H9 (cell line): Measurements from ENCODE around the gene PROKR1. TPM values are rescaled to one million over a fixed set of nuclear protein-coding genes. Genes with fewer than 3 reads are reported as not detected.
A peak's percentile ranks its signal among the peaks of the same experiment; 100 is the strongest.

Experiments
- DNase-seq: peaks from one replicate; pipeline ENCODE4 v3.0.0-alpha.2; 2017
- H2AFZ ChIP-seq: one replicate; pipeline ENCODE4 v1.6.1; 2013; ENCODE audit warnings: mild to moderate bottlenecking, low read length, control low read depth, moderate library complexity
- H2AK5ac ChIP-seq: 2 replicates; pipeline ENCODE4 v1.6.1; 2013; ENCODE audit warnings: low read length, control low read depth, mixed read lengths; ENCODE audit not compliant: insufficient read length
- H2BK120ac ChIP-seq: one replicate; pipeline ENCODE4 v1.6.1; 2013; ENCODE audit warnings: low read depth, mild to moderate bottlenecking, low read length, control low read depth, inconsistent platforms; ENCODE audit not compliant: poor library complexity, severe bottlenecking
- H2BK12ac ChIP-seq: 2 replicates; pipeline ENCODE4 v1.6.1; 2013; ENCODE audit warnings: low read length, control low read depth, mixed read lengths, low read depth; ENCODE audit not compliant: insufficient read length
- H2BK15ac ChIP-seq: 2 replicates; pipeline ENCODE4 v1.6.1; 2013; ENCODE audit warnings: low read depth, low read length, control low read depth
- H2BK20ac ChIP-seq: one replicate; pipeline ENCODE4 v1.6.1; 2013; ENCODE audit warnings: low read depth, mild to moderate bottlenecking, low read length, control low read depth, inconsistent platforms; ENCODE audit not compliant: poor library complexity, severe bottlenecking
- H2BK5ac ChIP-seq: 2 replicates; pipeline ENCODE4 v1.6.1; 2013; ENCODE audit warnings: low read length, control low read depth, mixed read lengths; ENCODE audit not compliant: insufficient read length
- H3K14ac ChIP-seq: 2 replicates; pipeline ENCODE4 v1.6.1; 2013; ENCODE audit warnings: low read length, control low read depth; ENCODE audit not compliant: insufficient read depth
- H3K18ac ChIP-seq: 2 replicates; pipeline ENCODE4 v1.6.1; 2013; ENCODE audit warnings: low read depth, mild to moderate bottlenecking, mixed read lengths, low read length, control low read depth; ENCODE audit not compliant: insufficient read length
- H3K23ac ChIP-seq: 2 replicates; pipeline ENCODE4 v1.6.1; 2013; ENCODE audit warnings: low read length, control low read depth, mixed read lengths, low read depth; ENCODE audit not compliant: insufficient read length
- H3K23me2 ChIP-seq: 2 replicates; pipeline ENCODE4 v1.6.1; 2013; ENCODE audit warnings: low read depth, mild to moderate bottlenecking, mixed read lengths, low read length, control low read depth; ENCODE audit not compliant: insufficient read length, poor library complexity, severe bottlenecking
- H3K27ac ChIP-seq: 2 replicates; pipeline ENCODE4 v1.5.1; 2013; ENCODE audit warnings: low read length, control low read depth, mixed read lengths, low read depth; ENCODE audit not compliant: insufficient read length
- H3K27me3 ChIP-seq: 2 replicates; pipeline ENCODE4 v1.6.1; 2013; ENCODE audit warnings: low read length, control low read depth, inconsistent platforms; ENCODE audit not compliant: insufficient read depth
- H3K4ac ChIP-seq: 2 replicates; pipeline ENCODE4 v1.6.1; 2013; ENCODE audit warnings: low read depth, mild to moderate bottlenecking, control low read depth, inconsistent platforms, low read length, moderate library complexity
- H3K4me1 ChIP-seq: 2 replicates; pipeline ENCODE4 v1.6.1; 2013; ENCODE audit warnings: low read length, control low read depth, inconsistent platforms; ENCODE audit not compliant: insufficient read depth
- H3K4me2 ChIP-seq: 2 replicates; pipeline ENCODE4 v1.6.1; 2013; ENCODE audit warnings: low read length, control low read depth, mixed read lengths; ENCODE audit not compliant: insufficient read length, insufficient read depth
- H3K56ac ChIP-seq: 2 replicates; pipeline ENCODE4 v1.6.1; 2013; ENCODE audit warnings: low read depth, mild to moderate bottlenecking, mixed read lengths, low read length, control low read depth; ENCODE audit not compliant: insufficient read length
- H3K79me1 ChIP-seq: 2 replicates; pipeline ENCODE4 v1.6.1; 2013; ENCODE audit warnings: low read depth, mild to moderate bottlenecking, moderate library complexity, low read length, control low read depth, inconsistent platforms; ENCODE audit not compliant: insufficient read depth, poor library complexity, severe bottlenecking
- H3K79me2 ChIP-seq: 2 replicates; pipeline ENCODE4 v1.6.1; 2013; ENCODE audit warnings: low read length, control low read depth, inconsistent platforms; ENCODE audit not compliant: insufficient read depth
- H3K9ac ChIP-seq: 2 replicates; pipeline ENCODE4 v1.6.1; 2013; ENCODE audit warnings: low read length, control low read depth, mixed read lengths; ENCODE audit not compliant: insufficient read length; ENCODE audit errors: extremely low read depth
- H3K9me3 ChIP-seq: one replicate; pipeline ENCODE4 v1.6.1; 2013; ENCODE audit warnings: low read depth, low read length, inconsistent platforms; ENCODE audit not compliant: control insufficient read depth
- H3T11ph ChIP-seq: one replicate; pipeline ENCODE4 v1.6.1; 2013; ENCODE audit warnings: mild to moderate bottlenecking, low read length, control low read depth, inconsistent platforms
- H4K20me1 ChIP-seq: one replicate; pipeline ENCODE4 v1.6.1; 2013; ENCODE audit not compliant: control insufficient read depth, insufficient read length, insufficient read depth
- H4K5ac ChIP-seq: 2 replicates; pipeline ENCODE4 v1.6.1; 2013; ENCODE audit warnings: low read depth, mild to moderate bottlenecking, mixed read lengths, low read length, control low read depth; ENCODE audit not compliant: insufficient read length
- H4K8ac ChIP-seq: replicated peaks from 2 replicates; pipeline ENCODE4 v1.6.1; 2013; ENCODE audit warnings: low read length, control low read depth, mixed read lengths, low read depth; ENCODE audit not compliant: insufficient read length
- H4K91ac ChIP-seq: 2 replicates; pipeline ENCODE4 v1.6.1; 2013; ENCODE audit warnings: low read depth, mild to moderate bottlenecking, moderate library complexity, mixed read lengths, low read length, control low read depth; ENCODE audit not compliant: insufficient read length
- H3K27ac Mint-ChIP-seq, 3 experiments: 2 replicates in 2 of 3; 3 replicates in 1 of 3; pipeline ENCODE4 v1.8.0; 2020 to 2021; ENCODE audit warnings: mixed read lengths in 3 of 3, mild to moderate bottlenecking in 1 of 3, moderate library complexity in 1 of 3
- H3K27me3 Mint-ChIP-seq: 2 replicates; pipeline ENCODE4 v1.8.0; 2021; ENCODE audit warnings: low read depth, mild to moderate bottlenecking, moderate library complexity, mixed read lengths
- H3K36me3 Mint-ChIP-seq, 3 experiments: 2 replicates in 2 of 3; 3 replicates in 1 of 3; pipeline ENCODE4 v1.8.0; 2020 to 2021; ENCODE audit warnings: low read depth in 3 of 3, mixed read lengths in 3 of 3; ENCODE audit not compliant: insufficient read depth in 1 of 3
- H3K4me1 Mint-ChIP-seq, 2 experiments: 2 replicates each; pipeline ENCODE4 v1.8.0; 2020; ENCODE audit warnings: mixed read lengths in 2 of 2
- H3K4me3 Mint-ChIP-seq, 2 experiments: 2 replicates in 1 of 2; 3 replicates in 1 of 2; pipeline ENCODE4 v1.8.0; 2020 to 2021; ENCODE audit warnings: mild to moderate bottlenecking in 2 of 2, mixed read lengths in 2 of 2, moderate library complexity in 1 of 2
- H3K9me3 Mint-ChIP-seq, 2 experiments: 2 replicates in 1 of 2; 3 replicates in 1 of 2; pipeline ENCODE4 v1.8.0; 2020; ENCODE audit warnings: mild to moderate bottlenecking in 2 of 2, mixed read lengths in 2 of 2, moderate library complexity in 1 of 2
- WGBS: extraction: QIAGEN DNeasy Blood & Tissue Kit; methylation state at CpG from one replicate; pipeline ENCODE4 v1.1.7; 2013; ENCODE audit warnings: missing lambda C conversion rate, low lambda C conversion rate, mixed read lengths; ENCODE audit not compliant: insufficient read length; ENCODE audit errors: extremely low coverage; 5-methylcytosine and 5-hydroxymethylcytosine counted together
- long read RNA-seq: library from polyadenylated mRNA; unstranded; transcript quantifications from one replicate; pipeline ENCODE4 v2.0.0, GENCODE V29; 2020
- total RNA-seq: library from RNA; stranded (reverse); gene quantifications from 2 replicates; pipeline ENCODE4 v1.2.1, GENCODE V29; 2021
- TF ChIP-seq, protein P1 (sequence below): fragments of 200-600 bp; sonication (generic); conservative IDR thresholded peaks from 3 replicates; pipeline ENCODE4 v1.8.0; 2021; ENCODE audit warnings: antibody characterized with exemption, mild to moderate bottlenecking

PROKR1 gene
- total RNA-seq: 1.5 TPM in 2 replicates
- long read RNA-seq: 0 reads

DNA sequence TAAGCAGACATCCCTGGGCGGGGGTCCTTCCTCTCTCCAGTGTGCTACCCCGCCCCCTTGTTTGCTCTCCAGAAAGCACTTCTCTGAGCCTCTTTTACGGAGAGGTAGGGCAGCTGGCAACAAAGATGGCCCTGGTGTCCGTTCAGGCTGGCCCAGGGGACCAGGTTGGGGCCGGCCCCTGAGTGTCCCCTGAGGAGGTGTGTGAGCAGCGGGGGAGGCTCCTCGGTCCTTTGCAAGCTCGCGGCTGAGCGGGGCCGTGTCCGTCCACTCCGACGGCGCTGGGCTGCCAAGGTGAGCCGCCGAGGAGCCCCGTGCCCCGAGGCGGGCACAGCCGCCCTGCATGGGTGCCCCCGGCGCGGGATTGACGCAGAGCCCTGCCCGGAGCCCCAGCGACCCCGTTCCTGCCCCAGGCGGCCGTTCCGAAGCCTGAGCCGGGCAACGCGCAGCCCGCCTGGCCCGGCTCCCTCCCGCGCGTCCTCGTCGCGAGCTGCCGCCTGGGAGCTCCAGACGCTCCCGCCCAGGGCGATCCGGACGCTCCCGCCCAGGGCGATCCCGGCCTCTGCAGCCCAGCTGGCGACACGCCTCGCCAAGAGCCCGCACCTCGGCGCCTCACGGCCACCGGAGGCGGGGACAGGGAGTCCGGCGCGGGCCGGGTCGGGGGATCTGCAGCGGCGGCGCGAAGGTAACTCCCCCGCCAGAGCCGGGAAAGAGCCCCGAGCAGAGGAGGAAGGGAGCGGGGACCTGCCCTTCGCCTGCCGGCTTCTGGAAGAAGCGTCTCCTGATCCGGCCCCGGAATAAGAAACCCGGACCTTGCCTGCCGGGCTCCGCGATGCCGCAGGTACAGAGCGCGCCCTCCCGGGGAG is at the start of gene PROKR1:
Gene PROKR1 (plus strand): TSS at position 569 of the 863 bp plus-strand sequence. CDS start 2,243 bp downstream, outside the sequence.
- TF ChIP-seq, protein P1, sequence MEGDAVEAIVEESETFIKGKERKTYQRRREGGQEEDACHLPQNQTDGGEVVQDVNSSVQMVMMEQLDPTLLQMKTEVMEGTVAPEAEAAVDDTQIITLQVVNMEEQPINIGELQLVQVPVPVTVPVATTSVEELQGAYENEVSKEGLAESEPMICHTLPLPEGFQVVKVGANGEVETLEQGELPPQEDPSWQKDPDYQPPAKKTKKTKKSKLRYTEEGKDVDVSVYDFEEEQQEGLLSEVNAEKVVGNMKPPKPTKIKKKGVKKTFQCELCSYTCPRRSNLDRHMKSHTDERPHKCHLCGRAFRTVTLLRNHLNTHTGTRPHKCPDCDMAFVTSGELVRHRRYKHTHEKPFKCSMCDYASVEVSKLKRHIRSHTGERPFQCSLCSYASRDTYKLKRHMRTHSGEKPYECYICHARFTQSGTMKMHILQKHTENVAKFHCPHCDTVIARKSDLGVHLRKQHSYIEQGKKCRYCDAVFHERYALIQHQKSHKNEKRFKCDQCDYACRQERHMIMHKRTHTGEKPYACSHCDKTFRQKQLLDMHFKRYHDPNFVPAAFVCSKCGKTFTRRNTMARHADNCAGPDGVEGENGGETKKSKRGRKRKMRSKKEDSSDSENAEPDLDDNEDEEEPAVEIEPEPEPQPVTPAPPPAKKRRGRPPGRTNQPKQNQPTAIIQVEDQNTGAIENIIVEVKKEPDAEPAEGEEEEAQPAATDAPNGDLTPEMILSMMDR: no peak
- Mint-ChIP-seq H3K27me3 (peaks cover 48% of the 10 kb centered on the region), H3K9me3 (peaks cover 0 to 3% of the 10 kb centered on the region in 2 experiments; a peak in 3 of 5 replicates), H3K36me3 (peaks cover 0 to 2% (median 0%) of the 10 kb centered on the region in 3 experiments; a peak in 2 of 7 replicates), H3K27ac (no peak within 1 kb of the TSS), H3K4me1 (peaks cover 12 to 14% of the 10 kb centered on the region in 2 experiments), H3K4me3 (peak within 1 kb of the TSS; percentile 75 to 88)
- Histone ChIP-seq H2AFZ (no peak within 1 kb of the TSS), H3K4me1 (0 out of 2 replicates have a peak, but pooled peaks cover 3% of the 10 kb centered on the region), H2BK120ac (no peak within 1 kb of the TSS), H4K20me1 (no peaks in the 10 kb centered on the region), H4K5ac (no peak within 1 kb of the TSS), H3T11ph (no peak within 1 kb of the TSS), H3K23ac (no peak within 1 kb of the TSS), H4K91ac (no peak within 1 kb of the TSS), H3K9ac (peak within 1 kb of the TSS; percentile 30), H3K27ac (no peak within 1 kb of the TSS), H3K18ac (peak within 1 kb of the TSS; percentile 10), H3K14ac (peak within 1 kb of the TSS; percentile 41; the same call in 1 of the 2 replicates), H2BK20ac (no peak within 1 kb of the TSS), H3K27me3 (peaks cover 5% of the 10 kb centered on the region; the same call in 1 of the 2 replicates), H2AK5ac (no peak within 1 kb of the TSS), H4K8ac (no peak within 1 kb of the TSS), H3K4me2 (peak within 1 kb of the TSS; percentile 67), H3K79me2 (no peaks in the 10 kb centered on the region), H2BK12ac (no peak within 1 kb of the TSS), H3K56ac (no peak within 1 kb of the TSS), H3K23me2 (peaks cover 10% of the 10 kb centered on the region), H3K79me1 (no peaks in the 10 kb centered on the region), H2BK15ac (no peak within 1 kb of the TSS), H2BK5ac (no peak within 1 kb of the TSS), H3K9me3 (no peaks in the 10 kb centered on the region), H3K4ac (no peak within 1 kb of the TSS)
- WGBS: no CpG with 5 or more reads among the region's 86 CpGs
- peak; percentile 65 for DNase-seq
